ENCODE data around the gene MEIS1.
"Not testable (repeated sequence)": the region's sequence is repeated elsewhere in the genome, so short reads cannot be mapped to it uniquely, and the experiment has no call there.

The MEIS1 gene

DNA sequence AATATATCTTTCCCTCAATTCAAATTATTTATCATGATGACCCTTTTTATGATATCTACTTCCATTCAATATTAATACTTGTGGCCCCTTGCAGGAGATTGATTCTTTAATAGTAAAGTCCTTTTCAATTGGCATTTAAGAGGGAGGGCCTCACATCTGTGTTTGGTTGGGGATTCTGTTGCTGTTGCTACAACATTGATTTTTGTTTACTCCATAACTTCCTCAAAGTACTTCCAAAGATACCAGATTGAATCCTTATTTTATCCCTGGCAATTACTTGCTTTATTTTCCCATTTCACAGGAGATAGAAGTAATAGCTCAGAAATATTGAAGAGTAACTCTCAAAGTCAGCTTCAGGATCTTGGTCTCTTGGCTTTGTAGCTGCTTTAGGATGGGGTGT, 32.8 kb downstream of the MEIS1 start:
- DNase-seq (ENCODE audit: low read depth) = no peak

DNA sequence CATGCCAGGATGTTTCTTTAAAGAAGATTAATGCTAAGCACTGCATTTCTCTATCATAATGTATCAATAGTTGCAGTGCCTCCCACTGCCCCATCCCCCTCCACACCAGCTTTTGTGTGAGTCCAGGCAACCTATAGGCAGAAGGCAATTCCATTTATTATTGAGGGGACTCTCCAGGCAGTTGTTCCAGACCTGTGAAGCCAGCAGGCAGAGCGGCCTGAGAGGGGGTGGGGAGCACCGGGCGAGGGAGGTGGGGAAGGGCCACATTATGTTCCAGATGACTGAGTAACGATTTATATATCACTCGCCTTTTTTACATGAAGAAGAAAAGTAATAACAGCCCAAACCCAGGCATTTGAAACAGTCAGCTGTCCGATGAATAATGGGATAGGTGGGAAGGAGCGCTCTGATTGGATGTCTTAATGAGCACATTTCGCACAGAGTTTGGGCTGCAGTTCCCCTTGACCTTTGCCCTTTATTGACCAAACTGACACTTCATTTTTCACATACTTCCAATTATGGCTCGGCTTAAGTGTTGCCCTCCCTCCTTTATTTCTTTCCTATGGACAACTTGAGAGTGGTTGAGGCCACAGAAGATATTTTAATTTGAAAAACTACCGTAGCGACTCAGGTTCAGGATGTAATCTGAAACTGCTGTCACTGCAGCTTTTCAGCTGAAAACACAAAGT, 34.4 kb downstream of the MEIS1 start:
- DNase-seq (ENCODE audit: low read depth) = no peak

GRCh38 chr2:66470199-66470598, 35.3 kb downstream of the MEIS1 start:
- no peak for DNase-seq (ENCODE audit: low read depth)

- DNase-seq (ENCODE audit: low read depth) = no peak
Observed at GRCh38 chr2:66472225-66472843, 37.4 kb downstream of the MEIS1 start.

- DNase-seq (ENCODE audit: low read depth) = no peak
Observed at GRCh38 chr2:66477135-66477842, 42.4 kb downstream of the MEIS1 start.

DNA sequence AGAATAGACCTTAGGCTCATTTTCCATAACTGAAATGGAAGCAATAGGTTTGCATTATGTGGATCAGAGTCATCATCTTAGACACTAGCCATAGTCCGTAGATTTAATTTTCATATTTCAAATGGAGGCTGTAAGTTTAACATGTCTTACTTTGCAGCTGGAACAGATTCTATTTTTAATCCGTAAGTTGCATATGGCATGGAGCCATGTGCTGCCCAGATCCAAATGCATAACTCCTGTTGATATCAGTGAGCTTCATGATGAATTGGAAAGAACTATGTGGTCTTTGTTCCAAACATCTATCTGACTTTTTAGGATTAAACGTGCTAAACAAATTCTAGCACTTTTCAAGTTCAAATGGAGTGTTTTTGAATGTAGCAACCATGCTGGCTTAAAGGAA, 43.4 kb downstream of the MEIS1 start:
- DNase-seq (ENCODE audit: low read depth) = no peak

DNA sequence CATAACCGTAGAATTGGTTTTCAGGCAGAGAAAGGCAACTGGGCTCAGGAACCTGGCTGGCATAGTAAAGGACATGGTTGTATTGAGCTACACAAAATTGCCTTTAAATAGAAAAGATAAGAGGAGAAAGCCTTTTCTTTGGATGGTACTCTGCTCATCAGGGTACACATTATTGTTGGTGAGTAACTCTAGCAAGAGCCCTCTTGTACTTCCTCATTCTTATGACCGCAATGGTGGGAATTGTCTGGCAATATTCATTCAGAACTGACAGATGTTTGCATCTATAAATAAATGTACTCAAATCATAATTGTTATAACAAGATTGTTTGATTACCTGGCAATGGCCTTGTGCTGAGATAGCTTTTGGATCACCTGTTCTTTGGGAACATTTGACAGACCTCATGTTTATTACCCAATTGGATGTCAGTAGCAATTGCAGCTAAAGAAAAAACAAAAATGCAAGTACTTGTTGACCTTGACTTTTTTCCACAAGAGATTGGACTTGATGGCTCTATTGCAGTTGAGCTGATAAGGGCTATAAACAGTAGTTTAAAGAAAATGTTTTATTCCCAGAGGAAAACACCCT, 43.9 kb downstream of the MEIS1 start:
- no peak for DNase-seq (ENCODE audit: low read depth)

DNA sequence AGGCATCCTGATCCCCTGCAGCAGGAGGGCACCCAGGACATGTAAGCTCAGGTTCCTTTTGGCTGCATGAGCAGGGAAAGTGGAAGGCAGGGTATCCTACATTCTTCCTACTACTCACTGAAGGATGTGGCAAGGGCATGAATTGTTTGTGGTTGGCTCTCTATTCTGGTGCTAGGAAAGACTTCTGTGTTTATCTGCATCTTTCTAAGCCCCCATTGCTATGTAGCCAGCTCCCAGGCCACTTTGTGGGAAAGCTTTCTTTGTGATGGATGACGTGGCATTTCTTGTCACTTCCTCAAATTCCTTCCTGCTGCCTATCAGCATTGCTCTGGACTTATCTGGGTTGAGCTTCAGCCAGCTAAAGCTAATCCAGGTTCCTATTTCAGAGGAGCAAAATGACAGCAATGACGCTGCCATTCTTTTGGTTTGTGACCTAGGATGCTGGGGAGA, 46.2 kb downstream of the MEIS1 start:
- DNase-seq (ENCODE audit: low read depth) = no peak

GRCh38 chr2:66485252-66485651, 50.3 kb downstream of the MEIS1 start:
- DNase-seq (ENCODE audit: low read depth) = not testable (repeated sequence)

DNA sequence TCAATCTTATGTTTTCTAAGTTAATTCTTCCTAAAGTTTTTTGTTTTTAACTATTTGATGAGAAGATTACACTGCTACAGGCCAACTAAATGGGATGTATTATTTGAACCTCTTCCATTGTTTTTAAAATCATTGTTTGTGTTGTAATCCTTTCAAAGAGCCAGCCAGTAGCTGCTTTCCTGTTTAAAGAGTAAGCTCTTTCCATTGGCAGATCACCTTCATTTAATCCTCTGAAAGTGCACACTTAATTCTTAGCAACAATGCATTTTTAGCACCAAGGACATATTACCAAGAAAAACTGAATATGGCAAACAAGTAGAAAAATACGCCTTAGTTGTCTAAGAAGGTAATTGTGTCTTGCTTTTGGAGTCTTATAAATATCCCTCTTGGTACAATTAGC, 54.0 kb downstream of the MEIS1 start:
- no peak for DNase-seq (ENCODE audit: low read depth)

DNA sequence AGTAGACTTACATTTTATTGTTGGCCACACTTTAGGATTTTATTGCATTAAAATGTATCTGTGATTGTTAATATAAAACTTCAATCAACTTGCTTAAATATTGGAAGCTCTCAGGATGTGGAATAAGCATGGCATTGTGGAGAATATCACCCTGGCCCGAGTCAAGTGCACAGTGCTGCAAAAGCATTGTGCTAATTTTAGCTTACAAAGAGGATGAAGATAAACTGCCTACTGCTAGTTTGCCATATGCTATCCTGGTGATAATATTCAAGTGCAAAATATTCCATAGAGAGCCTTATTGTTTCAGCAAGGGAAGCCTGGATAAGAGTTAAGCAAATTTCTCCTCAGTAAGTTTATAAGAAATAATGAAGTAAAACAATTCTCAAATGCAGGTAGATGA, 54.5 kb downstream of the MEIS1 start:
- no peak for DNase-seq (ENCODE audit: low read depth)

DNA sequence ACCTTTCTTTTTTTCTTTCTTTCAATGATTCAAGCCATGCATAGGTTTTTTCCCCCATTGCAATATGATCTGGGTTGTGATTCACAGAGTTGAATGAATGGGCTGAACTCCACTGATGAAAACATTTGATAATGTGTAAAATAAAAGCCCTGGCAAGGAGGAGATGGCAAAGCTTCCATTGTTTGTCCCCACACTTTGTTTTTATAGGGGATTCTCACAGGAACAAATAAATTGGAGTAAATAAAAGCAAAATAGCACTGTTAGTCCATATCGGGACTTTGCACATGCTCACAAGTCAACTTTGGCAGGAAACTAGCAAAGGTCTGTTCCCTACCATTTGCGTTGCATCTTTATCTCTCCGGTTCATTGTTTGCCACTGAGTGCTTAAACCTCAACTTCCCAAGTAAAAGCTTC, 55.7 kb downstream of the MEIS1 start:
- no peak for DNase-seq (ENCODE audit: low read depth)

DNA sequence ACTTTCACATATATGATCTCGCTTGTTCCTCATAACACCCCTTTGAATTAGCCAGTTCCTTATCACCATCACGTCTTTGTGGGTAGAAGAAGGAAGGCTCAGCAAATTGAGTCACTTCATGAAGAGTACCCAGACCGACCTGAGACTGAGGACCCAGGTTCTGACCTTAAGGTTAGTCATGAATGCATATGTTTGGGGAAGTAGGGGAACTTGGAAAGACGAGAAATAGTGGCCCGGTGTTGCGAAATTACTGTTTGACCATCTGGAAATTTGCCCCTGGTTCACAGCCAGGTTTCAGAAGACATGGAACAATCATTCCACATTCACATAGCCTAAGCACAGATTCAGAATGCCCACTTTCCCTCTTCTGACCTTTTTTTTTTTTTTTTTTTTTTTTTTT, 59.8 kb downstream of the MEIS1 start:
- no peak for DNase-seq (ENCODE audit: low read depth)

- no peak for DNase-seq (ENCODE audit: low read depth)
Observed at GRCh38 chr2:66495788-66496640, 61.1 kb downstream of the MEIS1 start.

DNA sequence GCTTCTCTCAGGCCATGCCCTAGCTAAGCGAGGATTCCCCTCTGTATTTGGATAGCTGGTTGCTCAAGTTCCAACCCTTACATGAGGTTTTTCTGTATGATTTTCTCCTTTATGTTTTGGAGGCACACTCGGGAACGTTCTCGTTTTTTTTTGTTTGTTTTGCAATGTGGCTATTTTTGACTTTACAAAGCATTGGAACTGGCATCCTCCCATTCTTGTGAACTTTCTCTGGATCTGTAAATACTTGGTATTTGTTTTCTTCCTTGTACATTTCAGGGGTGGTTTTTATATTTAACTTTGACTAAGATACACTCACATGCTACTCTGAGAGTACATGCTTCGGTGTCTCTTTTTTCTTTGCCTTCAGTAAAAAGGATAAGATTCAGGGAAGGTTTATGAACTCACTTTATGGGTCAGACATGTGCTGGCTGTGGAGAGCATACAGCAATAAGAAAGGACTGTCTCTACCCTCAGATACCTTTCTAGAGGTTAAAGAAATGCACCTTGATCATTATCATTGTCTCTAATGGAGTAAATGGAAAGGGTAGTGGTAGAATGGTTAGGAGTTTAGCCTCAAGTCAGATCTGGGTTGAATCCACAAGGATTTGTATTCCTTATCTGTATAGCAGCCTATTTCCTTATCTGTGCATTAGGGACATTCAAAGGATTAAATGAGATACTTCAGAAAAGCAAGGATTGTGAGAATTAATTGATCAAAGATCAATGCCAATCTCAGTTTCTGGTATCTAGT, 61.9 kb downstream of the MEIS1 start:
- DNase-seq (ENCODE audit: low read depth) = no peak

- no peak for DNase-seq (ENCODE audit: low read depth)
Observed at GRCh38 chr2:66497431-66498288, 62.7 kb downstream of the MEIS1 start.

- no peak for DNase-seq (ENCODE audit: low read depth)
Observed at GRCh38 chr2:66498289-66498975, 63.5 kb downstream of the MEIS1 start.

DNA sequence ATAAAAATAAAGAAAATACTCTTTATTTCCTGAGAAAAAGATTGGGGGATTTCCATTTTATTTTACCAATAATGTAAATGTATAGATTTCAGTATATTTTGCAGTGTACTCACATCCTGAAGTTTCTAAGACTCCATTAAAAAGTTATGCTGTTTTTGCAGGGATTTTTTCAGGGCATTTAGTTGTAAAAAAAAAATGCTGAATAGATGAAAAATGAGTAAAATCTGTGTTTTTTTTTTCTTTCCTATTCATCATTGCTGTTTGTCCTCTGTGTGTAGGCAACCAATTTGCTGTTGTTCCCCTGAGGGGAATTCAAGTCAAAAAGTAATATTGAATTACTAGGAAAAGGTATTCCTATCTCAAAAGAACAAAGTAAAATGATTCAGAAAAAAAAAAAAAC, 66.3 kb downstream of the MEIS1 start:
- DNase-seq (ENCODE audit: low read depth) = no peak

GRCh38 chr2:66506265-66506664, 71.3 kb downstream of the MEIS1 start:
- no peak for DNase-seq (ENCODE audit: low read depth)
